AG04450 (cell line): ENCODE results near the gene FRAS1. TPM values are rescaled to one million over a fixed set of nuclear protein-coding genes. Genes with fewer than 3 reads are reported as not detected.

Experiments
- CTCF ChIA-PET: fragments of 300-600, 350-600 bp; formaldehyde crosslinking; extraction: SDS; loops from one replicate; lab custom pipeline; 2022; ENCODE audit warnings: antibody characterized with exemption, inconsistent platforms; lab: Charles Lee
- POLR2A ChIA-PET: fragments of 350-600 bp; formaldehyde crosslinking; extraction: SDS; loops from one replicate; lab custom pipeline; 2021; ENCODE audit warnings: antibody characterized with exemption, inconsistent platforms; lab: Yijun Ruan, JAX
- DNase-seq: peaks from one replicate; pipeline ENCODE4 v3.0.0-alpha.2; 2011; ENCODE audit warnings: low read depth, low spot score
- H3K27ac ChIP-seq: one replicate; pipeline ENCODE4 v1.5.1; 2012; ENCODE audit warnings: low read depth, low read length, control low read depth
- H3K27me3 ChIP-seq: one replicate; pipeline ENCODE4 v1.6.0; 2012; ENCODE audit warnings: low read length; ENCODE audit not compliant: control insufficient read depth, insufficient read depth
- H3K4me3 ChIP-seq: 2 replicates; pipeline ENCODE4 v1.5.1; 2011; ENCODE audit warnings: mild to moderate bottlenecking, low read depth, low read length, control low read depth
- H3K9me3 ChIP-seq: 2 replicates; pipeline ENCODE4 v1.5.1; 2012; ENCODE audit warnings: low read length; ENCODE audit not compliant: control insufficient read depth, insufficient read depth
- CTCF ChIP-seq: IDR thresholded peaks from 2 replicates; pipeline ENCODE4 v1.5.1; 2011; ENCODE audit warnings: low read depth, low read length, control low read depth, inconsistent platforms
- polyA plus RNA-seq: library from polyadenylated mRNA; depleted of rRNA; stranded (reverse); fragments of >200 nt; gene quantifications from 2 replicates; pipeline ENCODE4 v1.2.3, GENCODE V29; 2011

Gene FRAS1
- polyA plus RNA-seq, 1 experiment = 0.21 TPM

- Histone ChIP-seq H3K9me3 (no peaks in the 10 kb centered on the region), H3K27me3 (peaks cover 4% of the 10 kb centered on the region), H3K27ac (no peak overlapping the region), H3K4me3 (no peak overlapping the region)
- TF ChIP-seq CTCF = no peak
- no peak for DNase-seq
- ChIA-PET POLR2A (no interaction called here), CTCF (no interaction called here)
Measured at GRCh38 chr4:78312989-78313753, 256.0 kb downstream of the FRAS1 start.

DNA sequence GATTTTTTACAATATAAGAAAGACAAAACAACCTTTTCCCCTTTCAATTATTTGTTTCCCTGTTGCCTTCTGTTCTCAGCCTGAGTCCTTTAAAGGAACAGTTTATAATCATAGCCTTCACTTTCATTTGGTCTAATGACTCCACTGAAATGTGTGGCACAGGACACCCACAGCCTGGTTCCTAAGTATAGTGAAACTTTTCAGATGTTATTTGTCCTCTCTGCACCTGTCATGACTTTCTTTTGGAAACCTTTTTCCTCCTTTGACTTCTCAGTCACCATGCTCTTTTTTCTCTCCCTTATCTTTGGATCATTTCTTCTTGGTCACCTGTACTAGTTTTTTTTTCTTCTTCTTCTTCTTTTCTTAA, 256.6 kb downstream of the FRAS1 start:
- CTCF ChIA-PET = no interaction called here
- Histone ChIP-seq H3K9me3 (no peaks in the 10 kb centered on the region), H3K27me3 (peaks cover 4% of the 10 kb centered on the region), H3K4me3 (no peak overlapping the region), H3K27ac (no peak overlapping the region)
- TF ChIP-seq CTCF = no peak
- DNase-seq = no peak
- POLR2A ChIA-PET = no interaction called here

GRCh38 chr4:78318126-78318525, 261.0 kb downstream of the FRAS1 start:
- Histone ChIP-seq H3K9me3 (no peaks in the 10 kb centered on the region), H3K4me3 (no peak overlapping the region), H3K27me3 (peaks cover 7% of the 10 kb centered on the region), H3K27ac (no peak overlapping the region)
- no peak for TF ChIP-seq CTCF
- POLR2A ChIA-PET = no interaction called here
- no peak for DNase-seq
- CTCF ChIA-PET = no interaction called here

- no peak for TF ChIP-seq CTCF
- peaks cover 3% of the 10 kb centered on the region for H3K27me3 ChIP-seq
- DNase-seq = no peak
- ChIA-PET POLR2A (no interaction called here), CTCF (no interaction called here)
- no peaks in the 10 kb centered on the region for H3K9me3 ChIP-seq
- H3K27ac ChIP-seq = no peak overlapping the region
- H3K4me3 ChIP-seq = no peak overlapping the region
Measured at GRCh38 chr4:78320349-78320935, 263.3 kb downstream of the FRAS1 start.

DNA sequence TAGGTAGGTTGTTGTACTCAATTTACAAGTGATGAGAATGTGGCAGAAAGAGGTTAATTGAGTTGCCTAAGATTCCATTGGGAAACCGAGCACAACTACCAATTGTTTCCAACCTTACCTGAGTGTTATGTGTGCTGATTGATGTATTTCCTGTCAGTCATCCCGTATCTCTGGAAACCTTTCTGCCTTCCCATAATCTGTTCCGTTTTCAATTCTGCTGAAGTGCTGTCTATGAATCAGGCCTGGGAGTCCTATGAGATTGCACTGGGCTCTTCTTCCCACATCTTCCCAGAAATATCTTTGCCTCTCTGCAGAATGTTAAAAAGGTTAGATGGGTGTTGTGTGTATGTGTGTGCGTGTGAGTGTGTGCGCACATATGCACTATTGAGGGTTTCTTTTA, 264.9 kb downstream of the FRAS1 start:
- H3K27ac ChIP-seq = no peak overlapping the region
- TF ChIP-seq CTCF = no peak
- peaks cover 3% of the 10 kb centered on the region for H3K27me3 ChIP-seq
- H3K4me3 ChIP-seq = no peak overlapping the region
- ChIA-PET CTCF (no interaction called here), POLR2A (no interaction called here)
- DNase-seq = no peak
- H3K9me3 ChIP-seq = no peaks in the 10 kb centered on the region
